B cell (primary cell): Measurements from ENCODE around the gene OR5D14.

Experiments
- EZH2 ChIP-seq: IDR thresholded peaks from 2 replicates; pipeline ENCODE4 v1.6.1; 2012; ENCODE audit warnings: borderline replicate concordance, low read depth, mild to moderate bottlenecking, moderate library complexity, low read length; ENCODE audit not compliant: insufficient read depth, poor library complexity, severe bottlenecking
- TF ChIP-seq, protein P1 (sequence below): fragments of 200-600 bp; IDR thresholded peaks from one replicate; pipeline ENCODE4 v1.8.0; 2022; ENCODE audit warnings: antibody characterized with exemption, mild to moderate bottlenecking

- TF ChIP-seq, protein P1, sequence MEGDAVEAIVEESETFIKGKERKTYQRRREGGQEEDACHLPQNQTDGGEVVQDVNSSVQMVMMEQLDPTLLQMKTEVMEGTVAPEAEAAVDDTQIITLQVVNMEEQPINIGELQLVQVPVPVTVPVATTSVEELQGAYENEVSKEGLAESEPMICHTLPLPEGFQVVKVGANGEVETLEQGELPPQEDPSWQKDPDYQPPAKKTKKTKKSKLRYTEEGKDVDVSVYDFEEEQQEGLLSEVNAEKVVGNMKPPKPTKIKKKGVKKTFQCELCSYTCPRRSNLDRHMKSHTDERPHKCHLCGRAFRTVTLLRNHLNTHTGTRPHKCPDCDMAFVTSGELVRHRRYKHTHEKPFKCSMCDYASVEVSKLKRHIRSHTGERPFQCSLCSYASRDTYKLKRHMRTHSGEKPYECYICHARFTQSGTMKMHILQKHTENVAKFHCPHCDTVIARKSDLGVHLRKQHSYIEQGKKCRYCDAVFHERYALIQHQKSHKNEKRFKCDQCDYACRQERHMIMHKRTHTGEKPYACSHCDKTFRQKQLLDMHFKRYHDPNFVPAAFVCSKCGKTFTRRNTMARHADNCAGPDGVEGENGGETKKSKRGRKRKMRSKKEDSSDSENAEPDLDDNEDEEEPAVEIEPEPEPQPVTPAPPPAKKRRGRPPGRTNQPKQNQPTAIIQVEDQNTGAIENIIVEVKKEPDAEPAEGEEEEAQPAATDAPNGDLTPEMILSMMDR: no peak
- no peak for TF ChIP-seq EZH2
These were observed 15.7 kb downstream of the OR5D14 start, which contains the start of gene OR5L1 for GRCh38 chr11:55811067-55811466.
